ENCODE measurements around the gene FABP3. TPM values are rescaled to one million over a fixed set of nuclear protein-coding genes. Genes with fewer than 3 reads are reported as not detected.

The FABP3 gene
- total and polyA plus RNA-seq, 10 of the 15 experiments (the other 5 are each of a cell fraction or from before 2014, with no cell fraction given): 0.36 to 1.2 (median 0.67) TPM; not detected in 2

DNA sequence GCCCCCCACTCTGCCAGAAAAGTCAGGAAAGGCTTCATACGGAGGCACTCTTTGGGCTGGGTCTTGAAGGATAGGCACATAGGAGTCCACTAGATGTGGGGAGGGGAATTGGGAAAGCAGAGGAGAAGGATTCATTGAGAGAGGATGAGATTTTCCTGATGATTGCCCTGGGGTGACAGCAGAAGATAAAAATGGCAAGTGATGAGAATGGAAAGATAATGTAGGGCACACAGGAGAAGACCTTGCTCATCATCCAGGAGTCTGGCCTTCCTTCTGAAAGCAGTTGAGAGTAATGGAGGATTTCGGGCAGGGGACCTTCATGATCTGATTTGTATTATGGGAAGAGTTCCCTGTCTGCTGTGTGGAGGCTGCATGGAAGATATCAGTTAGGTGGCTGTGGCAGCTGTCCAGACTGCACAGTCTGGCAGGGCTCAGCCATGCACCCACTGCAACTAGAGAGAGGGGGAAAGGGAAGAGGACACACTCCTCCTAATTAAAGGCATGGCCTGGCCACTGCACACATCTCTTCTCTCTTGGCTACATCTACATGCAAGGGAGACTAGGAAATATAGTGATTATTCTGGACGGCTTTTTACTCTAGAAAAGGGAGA lies 9.6 kb upstream of the FABP3 start:
- FAIRE-seq (no peak), ATAC-seq (no peak)

DNA sequence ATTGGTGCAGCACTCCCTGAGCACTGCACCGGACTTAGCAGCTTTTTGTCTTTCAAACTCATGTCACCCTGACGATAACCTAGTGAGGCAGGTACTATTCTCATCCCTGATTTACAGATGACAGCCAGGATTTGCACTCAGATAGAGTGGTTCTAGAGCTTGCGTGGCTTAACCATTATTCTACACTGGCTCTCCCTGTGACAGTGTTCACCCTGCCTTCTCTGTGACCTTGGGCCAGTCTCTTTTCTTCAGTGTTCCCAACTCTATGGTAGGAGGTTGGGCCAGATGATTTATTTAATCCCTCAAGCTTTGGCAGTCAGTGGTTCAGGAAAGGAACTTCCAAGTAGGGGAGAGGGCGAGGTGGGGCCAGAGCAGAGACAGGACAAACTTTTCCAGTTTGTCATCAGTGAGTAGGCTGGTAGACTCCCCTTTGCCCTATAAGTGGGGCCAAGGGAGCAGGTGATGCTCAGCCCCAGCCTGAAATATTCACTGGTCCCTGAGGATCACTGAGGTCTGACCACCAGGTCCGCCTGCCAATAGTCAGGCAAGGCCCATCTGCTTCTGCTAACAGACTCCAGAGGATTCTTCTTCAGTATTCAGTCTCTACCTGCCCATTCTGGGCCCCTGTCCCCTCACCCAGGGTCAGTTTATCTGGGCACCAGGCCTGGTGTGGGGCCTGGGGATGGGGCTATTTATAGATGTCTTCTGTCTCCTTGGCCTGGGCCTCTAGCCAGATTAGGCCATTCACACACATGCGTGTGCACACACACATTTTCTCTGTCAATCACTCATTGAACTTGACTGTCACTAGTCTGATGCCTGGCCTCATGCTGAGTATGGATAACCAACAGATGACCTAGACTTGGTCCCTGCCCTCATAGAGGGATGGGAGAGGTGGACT lies 8.8 kb upstream of the FABP3 start:
- no peak overlapping the region for H3K4me2 ChIP-seq (ENCODE audit: control insufficient read depth, insufficient read depth)
- ChIA-PET POLR2A (no interaction called here), RAD21 (ENCODE audit: unreplicated experiment) (no interaction called here), SMC1A (ENCODE audit: uncharacterized antibody, unreplicated experiment) (no interaction called here), CTCF (no interaction called here)
- no peak overlapping the region for H2AFZ ChIP-seq (ENCODE audit: control insufficient read depth, low read depth, low read length)
- H3K4me3 ChIP-seq: no peak overlapping the region
- intact Hi-C loops (cut with micrococcal nuclease; ENCODE audit: unreplicated experiment): no loop called here
- no peaks in the 10 kb centered on the region for H3K9me3 ChIP-seq (replicated peaks; ENCODE audit: control insufficient read depth, insufficient read depth, low read length)
- no peaks in the 10 kb centered on the region for H3K27me3 ChIP-seq (replicated peaks in 1 of 2; ENCODE audit: control insufficient read depth in 2 of 2, insufficient read depth in 2 of 2, low read length in 1 of 2)
- H3K36me3 ChIP-seq (ENCODE audit: control insufficient read depth in 2 of 2, insufficient read depth in 2 of 2, low read length in 1 of 2): no peaks in the 10 kb centered on the region
- no peak for FAIRE-seq
- H3K9ac ChIP-seq (ENCODE audit: control insufficient read depth, insufficient read depth, low read length): no peak overlapping the region
- H4K20me1 ChIP-seq (ENCODE audit: control insufficient read depth, insufficient read depth): no peaks in the 10 kb centered on the region
- in situ Hi-C loops (cut with MboI): no loop called here
- TF ChIP-seq ZNF24 (IDR thresholded peaks at IDR 0.05): no peak
- DNase-seq (ENCODE audit: low read depth, low spot score): no peak
- H3K27ac ChIP-seq (ENCODE audit: control insufficient read depth, insufficient read depth): no peak overlapping the region
- no peak for ATAC-seq
- no peaks in the 10 kb centered on the region for H3K4me1 ChIP-seq (ENCODE audit: control insufficient read depth, insufficient read depth, low read length)
- no peaks in the 10 kb centered on the region for H3K79me2 ChIP-seq (ENCODE audit: control insufficient read depth, insufficient read depth, low read length)
- WGBS (ENCODE audit: insufficient coverage, insufficient replicate concordance, low lambda C conversion rate, missing lambda C conversion rate): 54% methylated on average over 6 of the region's 6 CpGs
- BruUV-seq (replicated peaks): no TSS peak

More for the DNA sequence above, 9.6 kb upstream of the FABP3 start:
- H3K27ac ChIP-seq (ENCODE audit: control insufficient read depth, insufficient read depth): no peak overlapping the region
- H3K27me3 ChIP-seq (replicated peaks in 1 of 2; ENCODE audit: control insufficient read depth in 2 of 2, insufficient read depth in 2 of 2, low read length in 1 of 2): no peaks in the 10 kb centered on the region
- H3K4me2 ChIP-seq (ENCODE audit: control insufficient read depth, insufficient read depth): no peak overlapping the region
- TF ChIP-seq POLR2AphosphoS5 (IDR thresholded peaks at IDR 0.05; ENCODE audit: low read length) (no peak), JUNB (IDR thresholded peaks at IDR 0.05) (no peak), STAT3 (IDR thresholded peaks at IDR 0.05; ENCODE audit: low read depth, low read length) (no peak), IRF4 (IDR thresholded peaks at IDR 0.05; ENCODE audit: low read depth, low read length) (no peak)
- TF ChIP-seq, protein P1, sequence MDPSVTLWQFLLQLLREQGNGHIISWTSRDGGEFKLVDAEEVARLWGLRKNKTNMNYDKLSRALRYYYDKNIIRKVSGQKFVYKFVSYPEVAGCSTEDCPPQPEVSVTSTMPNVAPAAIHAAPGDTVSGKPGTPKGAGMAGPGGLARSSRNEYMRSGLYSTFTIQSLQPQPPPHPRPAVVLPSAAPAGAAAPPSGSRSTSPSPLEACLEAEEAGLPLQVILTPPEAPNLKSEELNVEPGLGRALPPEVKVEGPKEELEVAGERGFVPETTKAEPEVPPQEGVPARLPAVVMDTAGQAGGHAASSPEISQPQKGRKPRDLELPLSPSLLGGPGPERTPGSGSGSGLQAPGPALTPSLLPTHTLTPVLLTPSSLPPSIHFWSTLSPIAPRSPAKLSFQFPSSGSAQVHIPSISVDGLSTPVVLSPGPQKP (IDR thresholded peaks at IDR 0.05; ENCODE audit: low read depth, low read length): no peak
- no peak overlapping the region for H2AFZ ChIP-seq (ENCODE audit: control insufficient read depth, low read depth, low read length)
- no peak for DNase-seq (ENCODE audit: low read depth, low spot score)
- ChIA-PET POLR2A (no interaction called here), CTCF (interaction anchor here (2.6 kb wide), 1 partner anchor 12 kb away, joined by 15 read pairs; no protein-coding TSS in a partner anchor), RAD21 (ENCODE audit: unreplicated experiment) (no interaction called here), SMC1A (ENCODE audit: uncharacterized antibody, unreplicated experiment) (no interaction called here)
- 12% methylated on average over 3 of the region's 3 CpGs for whole genome bisulfite sequencing (ENCODE audit: insufficient coverage, insufficient replicate concordance, low lambda C conversion rate, missing lambda C conversion rate)
- in situ Hi-C loops (cut with MboI): no loop called here
- intact Hi-C loops (cut with micrococcal nuclease; ENCODE audit: unreplicated experiment): no loop called here
- no peaks in the 10 kb centered on the region for H3K79me2 ChIP-seq (ENCODE audit: control insufficient read depth, insufficient read depth, low read length)
- BruUV-seq (replicated peaks): no TSS peak
- no peaks in the 10 kb centered on the region for H3K36me3 ChIP-seq (ENCODE audit: control insufficient read depth in 2 of 2, insufficient read depth in 2 of 2, low read length in 1 of 2)
- no peaks in the 10 kb centered on the region for H4K20me1 ChIP-seq (ENCODE audit: control insufficient read depth, insufficient read depth)
- no peak overlapping the region for H3K4me3 ChIP-seq
- H3K9me3 ChIP-seq (replicated peaks; ENCODE audit: control insufficient read depth, insufficient read depth, low read length): no peaks in the 10 kb centered on the region
- H3K4me1 ChIP-seq (ENCODE audit: control insufficient read depth, insufficient read depth, low read length): no peaks in the 10 kb centered on the region
- H3K9ac ChIP-seq (ENCODE audit: control insufficient read depth, insufficient read depth, low read length): no peak overlapping the region

Data from GM12878 (cell line).